ENCODE results near the gene MBD5.

- TF ChIP-seq CTCF (IDR thresholded peaks at IDR 0.05) (no peak), TCF12 (IDR thresholded peaks at IDR 0.05) (no peak), PBX3 (IDR thresholded peaks at IDR 0.05) (no peak), ELF1 (IDR thresholded peaks at IDR 0.05) (no peak), ZBTB33 (IDR thresholded peaks at IDR 0.05; ENCODE audit: borderline replicate concordance, low read depth) (no peak), USF1 (IDR thresholded peaks at IDR 0.05; ENCODE audit: borderline replicate concordance, low read depth) (no peak), POLR2AphosphoS5 (IDR thresholded peaks at IDR 0.05; ENCODE audit: low read depth, low read length) (no peak), NRF1 (IDR thresholded peaks at IDR 0.05; ENCODE audit: low read depth, low read length) (no peak), REST (IDR thresholded peaks at IDR 0.05; ENCODE audit: low read depth, low read length) (no peak), FOXM1 (IDR thresholded peaks at IDR 0.05; ENCODE audit: low read depth) (no peak), IRF3 (IDR thresholded peaks at IDR 0.05; ENCODE audit: low read depth, low read length) (no peak), RAD21 (IDR thresholded peaks at IDR 0.05; ENCODE audit: low read length) (no peak), FOSL2 (IDR thresholded peaks at IDR 0.05; ENCODE audit: borderline replicate concordance, low read depth) (no peak)
These were observed 463.2 kb downstream of the MBD5 start for GRCh38 chr2:148484066-148484465.

Measured in SK-N-SH (cell line).